ENCODE data around the gene TSHZ2. TPM values are rescaled to one million over a fixed set of nuclear protein-coding genes. Genes with fewer than 3 reads are reported as not detected.

TSHZ2 gene
- total and polyA plus RNA-seq, 9 of the 15 experiments (the other 6 are each of a cell fraction or from before 2014, with no cell fraction given), result 0.03 to 0.20 (median 0.05) TPM; not detected in 4

GRCh38 chr20:53238121-53238660 is 266.0 kb downstream of the TSHZ2 start (continued):
- no peak for TF ChIP-seq ZKSCAN8 (CRISPR knock-in tag; IDR thresholded peaks at IDR 0.05)
- no peak for TF ChIP-seq CHCHD3 (CRISPR knock-in tag; IDR thresholded peaks at IDR 0.05)
- TF ChIP-seq ZNF408 (CRISPR knock-in tag; IDR thresholded peaks at IDR 0.05; ENCODE audit: low read depth), result no peak

DNA sequence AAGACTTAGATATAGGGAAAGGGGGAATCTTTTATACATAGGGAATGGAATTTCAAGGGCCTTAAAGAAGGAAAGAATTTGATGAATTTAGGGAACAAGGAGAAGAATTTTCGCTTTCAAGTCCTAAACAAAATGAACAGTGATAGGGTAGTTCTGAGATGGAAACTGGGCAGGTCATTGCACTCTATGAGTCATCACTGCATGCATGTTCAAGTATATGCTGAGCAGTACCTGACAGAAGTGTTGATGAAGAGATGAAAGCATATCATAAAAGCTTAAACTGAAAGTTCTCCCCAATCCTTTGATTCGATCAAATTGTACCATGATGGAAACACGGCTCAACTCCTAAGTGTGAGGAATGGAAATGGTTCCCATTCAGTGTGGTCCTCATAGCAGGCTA is 271.0 kb downstream of the TSHZ2 start:
- POLR2A ChIA-PET, result no interaction called here
- Histone ChIP-seq H3K27ac (ENCODE audit: extremely low read depth, low read depth, low read length) (no peak overlapping the region), H3K4me3 (no peak overlapping the region), H3K9me3 (replicated peaks; ENCODE audit: control insufficient read depth, insufficient read depth, low read depth, low read length) (no peaks in the 10 kb centered on the region), H3K9ac (ENCODE audit: insufficient read depth in 1 of 2, low read depth in 2 of 2, low read length in 2 of 2) (no peak overlapping the region), H3K4me1 (replicated peaks in 1 of 2; ENCODE audit: control insufficient read depth in 2 of 2, insufficient read depth in 2 of 2, low read length in 2 of 2) (no peaks in the 10 kb centered on the region), H3K36me3 (ENCODE audit: control insufficient read depth, insufficient read depth, low read length) (no peaks in the 10 kb centered on the region), H2AFZ (ENCODE audit: low read depth, low read length) (no peak overlapping the region), H4K20me1 (replicated peaks; ENCODE audit: control insufficient read depth, insufficient read depth, low read length) (no peaks in the 10 kb centered on the region), H3K79me2 (ENCODE audit: control insufficient read depth, insufficient read depth, low read length) (no peaks in the 10 kb centered on the region), H3K4me2 (ENCODE audit: insufficient read depth, low read length) (no peak overlapping the region), H3K27me3 (ENCODE audit: control insufficient read depth in 2 of 2, insufficient read depth in 2 of 2, low read length in 2 of 2) (peaks cover 5% of the 10 kb centered on the region in 2 experiments; a peak in 3 of 5 replicates), H3K9me1 (ENCODE audit: control insufficient read depth, insufficient read depth, low read length) (no peaks in the 10 kb centered on the region)
- FAIRE-seq (no peak), ATAC-seq (no peak), DNase-seq (ENCODE audit: extremely low read depth in 1 of 4, low spot score in 3 of 4) (no peak)
- CTCF ChIA-PET (ENCODE audit: low intra/inter-chr PET ratio), result no interaction called here
- TF ChIP-seq FOSL1 (tag; conservative IDR thresholded peaks at IDR 0.05) (0 out of 2 replicates have a peak, but pooled peaks have one; percentile 30), RHOXF2B (CRISPR knock-in tag; conservative IDR thresholded peaks at IDR 0.05) (no peak), ZC3H4 (CRISPR knock-in tag; IDR thresholded peaks at IDR 0.05; ENCODE audit: borderline replicate concordance) (no peak), JUND (IDR thresholded peaks at IDR 0.05; ENCODE audit: borderline replicate concordance, low read depth, low read length) (no peak), JUND (tag; IDR thresholded peaks at IDR 0.05; ENCODE audit: borderline replicate concordance, low read depth, low read length) (peak; percentile 49; the same call in 1 of the 3 replicates), GABPB1 (CRISPR knock-in tag; IDR thresholded peaks at IDR 0.05) (no peak)
- in situ Hi-C loops (cut with MboI), result no loop called here
- intact Hi-C loops (cut with micrococcal nuclease), result no loop called here
- WGBS (ENCODE audit: insufficient coverage, low coverage, missing lambda C conversion rate), result 0% methylated on average over 3 of the region's 3 CpGs
- BruUV-seq (replicated peaks), result no TSS peak
